NCI-H460 (cell line): ENCODE measurements around the gene CEPT1. TPM values are rescaled to one million over a fixed set of nuclear protein-coding genes. Genes with fewer than 3 reads are reported as not detected.

ENCODE experiments used
- DNase-seq: peaks from one replicate; pipeline ENCODE4 v3.0.0-alpha.2; 2016; ENCODE audit warnings: low read depth; ENCODE audit errors: extremely low read depth
- total RNA-seq: library from RNA; depleted of rRNA; stranded (reverse); fragments of >200 nt; shearing (Covaris generic); gene quantifications from 2 replicates; pipeline ENCODE4 v1.2.3, GENCODE V29; 2014

The CEPT1 gene
- total RNA-seq, 1 experiment from 2014 or later = 29.7 TPM

GRCh38 chr1:111145963-111146768, 6.1 kb downstream of the CEPT1 start:
- no peak for DNase-seq

- DNase-seq = no peak
These were observed 7.9 kb downstream of the CEPT1 start for GRCh38 chr1:111147948-111148347.

GRCh38 chr1:111148376-111148881, 8.4 kb downstream of the CEPT1 start:
- DNase-seq = no peak

GRCh38 chr1:111151838-111152237, 11.8 kb downstream of the CEPT1 start:
- DNase-seq = no peak

GRCh38 chr1:111154021-111154999, 14.3 kb downstream of the CEPT1 start:
- no peak for DNase-seq

- DNase-seq = no peak
These were observed 17.4 kb downstream of the CEPT1 start for GRCh38 chr1:111157431-111157830.

- no peak for DNase-seq
These were observed 21.9 kb downstream of the CEPT1 start for GRCh38 chr1:111161843-111162487.

- no peak for DNase-seq
These were observed 22.5 kb downstream of the CEPT1 start for GRCh38 chr1:111162488-111162880.

GRCh38 chr1:111163363-111163762, 23.3 kb downstream of the CEPT1 start:
- DNase-seq = no peak

GRCh38 chr1:111164151-111164550, 24.1 kb downstream of the CEPT1 start:
- DNase-seq = no peak

GRCh38 chr1:111172463-111172862, 32.4 kb downstream of the CEPT1 start:
- DNase-seq = no peak

- no peak for DNase-seq
These were observed 34.0 kb downstream of the CEPT1 start for GRCh38 chr1:111174070-111174469.

- DNase-seq = no peak
These were observed 35.3 kb downstream of the CEPT1 start for GRCh38 chr1:111175349-111175748.

GRCh38 chr1:111176678-111177077, 36.7 kb downstream of the CEPT1 start:
- no peak for DNase-seq

- DNase-seq = no peak
These were observed 40.0 kb downstream of the CEPT1 start for GRCh38 chr1:111179968-111180533.

GRCh38 chr1:111182052-111182451, 42.0 kb downstream of the CEPT1 start:
- no peak for DNase-seq

GRCh38 chr1:111183308-111184069, 43.5 kb downstream of the CEPT1 start:
- no peak for DNase-seq

GRCh38 chr1:111184663-111185062, 44.6 kb downstream of the CEPT1 start:
- no peak for DNase-seq

- no peak for DNase-seq
These were observed 51.0 kb downstream of the CEPT1 start for GRCh38 chr1:111190931-111191451.
